PC-9 (cell line): ENCODE data around the gene NUP188. TPM values are rescaled to one million over a fixed set of nuclear protein-coding genes. Genes with fewer than 3 reads are reported as not detected.
"Not testable (repeated sequence)": the region's sequence is repeated elsewhere in the genome, so short reads cannot be mapped to it uniquely, and the experiment has no call there.

Experiments used
- BruUV-seq: library from RNA; stranded (reverse); fragments of 400-500 nt; replicated peaks from 2 replicates; lab custom pipeline; 2021; lab: Mats Ljungman, UMichigan
- CTCF ChIA-PET: fragments of 300-600 bp; sonication (Branson Sonifier 250); formaldehyde crosslinking; loops from one replicate; lab custom pipeline; 2022; ENCODE audit warnings: antibody characterized with exemption; lab: Charles Lee
- POLR2A ChIA-PET: fragments of 300-600 bp; sonication (Branson Sonifier 250); formaldehyde crosslinking; loops from one replicate; lab custom pipeline; 2022; ENCODE audit warnings: antibody characterized with exemption; ENCODE audit not compliant: unreplicated experiment; lab: Charles Lee
- DNase-seq, 2 experiments: peaks; one replicate each; pipeline versions ENCODE4 v3.0.0 to v3.0.0-alpha.2; 2015 to 2022; ENCODE audit warnings: mixed read lengths in 1 of 2
- H2AFZ ChIP-seq: fragments of 200-600 bp; sonication (generic); 2 replicates; pipeline ENCODE4 v1.8.1; 2017; ENCODE audit warnings: antibody characterized with exemption
- H3F3A ChIP-seq: fragments of 200-600 bp; sonication (generic); 2 replicates; pipeline ENCODE4 v1.8.1; 2017; ENCODE audit warnings: antibody characterized with exemption, mild to moderate bottlenecking, low read depth; ENCODE audit not compliant: insufficient read depth
- H3K27ac ChIP-seq: fragments of 200-600 bp; sonication (generic); 2 replicates; pipeline ENCODE4 v1.6.1; 2016; ENCODE audit warnings: mixed run types
- H3K27me3 ChIP-seq: fragments of 200-600 bp; sonication (generic); 2 replicates; pipeline ENCODE4 v1.6.1; 2016; ENCODE audit warnings: low read depth, mixed run types; ENCODE audit not compliant: insufficient read depth
- H3K36me3 ChIP-seq: fragments of 200-600 bp; sonication (generic); 2 replicates; pipeline ENCODE4 v1.6.1; 2016; ENCODE audit warnings: low read depth, mixed run types
- H3K4me1 ChIP-seq: fragments of 200-600 bp; sonication (generic); replicated peaks from 2 replicates; pipeline ENCODE4 v1.6.1; 2016; ENCODE audit warnings: mixed run types; ENCODE audit not compliant: insufficient read depth
- H3K4me2 ChIP-seq: fragments of 200-600 bp; sonication (generic); 2 replicates; pipeline ENCODE4 v1.6.1; 2017; ENCODE audit warnings: mixed run types
- H3K4me3 ChIP-seq: fragments of 200-600 bp; sonication (generic); 2 replicates; pipeline ENCODE4 v1.6.1; 2016; ENCODE audit warnings: mixed run types
- H3K79me2 ChIP-seq: fragments of 200-600 bp; sonication (generic); 2 replicates; pipeline ENCODE4 v1.6.1; 2017; ENCODE audit warnings: low read depth, mixed run types
- H3K9me2 ChIP-seq: fragments of 200-600 bp; sonication (generic); 2 replicates; pipeline ENCODE4 v1.8.1; 2017; ENCODE audit warnings: mild to moderate bottlenecking; ENCODE audit not compliant: insufficient read depth
- H3K9me3 ChIP-seq: fragments of 200-600 bp; sonication (generic); 2 replicates; pipeline ENCODE4 v1.8.1; 2016; ENCODE audit warnings: low read depth; ENCODE audit not compliant: insufficient read depth
- H4K20me1 ChIP-seq: fragments of 200-600 bp; sonication (generic); 2 replicates; pipeline ENCODE4 v1.8.1; 2017; ENCODE audit not compliant: insufficient read depth
- EZH2 ChIP-seq: fragments of 200-600 bp; sonication (generic); IDR thresholded peaks from 2 replicates; pipeline ENCODE4 v1.8.0; 2017; ENCODE audit warnings: antibody characterized with exemption, low read depth
- intact Hi-C: fragments of 100-400 bp; cut with micrococcal nuclease; formaldehyde crosslinking; loops from one replicate; pipeline ENCODE4 v1.10.0; 2022; ENCODE audit not compliant: unreplicated experiment
- total RNA-seq: library from RNA; stranded (reverse); gene quantifications from 2 replicates; pipeline ENCODE4 v1.2.3, GENCODE V29; 2021
- TF ChIP-seq, protein P1 (sequence below): fragments of 200-600 bp; sonication (generic); conservative IDR thresholded peaks from 2 replicates; pipeline ENCODE4 v1.6.1; 2017; ENCODE audit warnings: mixed run types, antibody characterized with exemption, mild to moderate bottlenecking, moderate library complexity

The NUP188 gene
- total RNA-seq, 1 experiment from 2014 or later: 90.0 TPM

DNA sequence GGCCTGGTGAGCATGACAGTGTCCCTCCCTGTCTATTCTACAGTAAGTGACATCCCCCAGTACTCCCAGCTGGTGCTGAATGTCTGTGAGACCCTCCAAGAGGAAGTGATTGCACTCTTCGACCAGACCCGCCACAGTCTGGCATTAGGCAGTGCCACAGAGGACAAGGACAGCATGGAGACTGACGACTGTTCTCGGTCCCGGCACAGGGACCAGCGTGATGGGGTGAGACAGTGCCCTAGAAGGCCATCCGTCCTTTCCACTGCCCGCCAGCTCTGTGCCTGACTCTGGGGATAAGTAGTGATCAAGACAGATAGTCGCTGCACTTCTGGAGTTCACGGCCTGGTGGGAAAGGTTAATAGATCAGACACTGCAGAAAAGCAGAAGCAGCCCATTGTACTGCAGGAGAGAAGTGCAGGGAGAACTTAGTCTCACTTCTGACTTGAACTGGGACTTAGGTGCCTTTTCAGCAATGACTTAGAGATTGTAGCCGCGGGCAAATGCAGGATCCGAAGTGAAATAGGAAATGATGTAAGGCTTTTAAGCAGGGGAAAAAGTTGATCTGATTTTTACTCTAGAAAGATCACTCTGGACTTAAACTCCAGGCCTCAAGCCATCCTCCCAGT lies 52.2 kb downstream of the NUP188 start:
- Histone ChIP-seq H3K9me3 (no peaks in the 10 kb centered on the region), H3K79me2 (no peaks in the 10 kb centered on the region), H3K36me3 (peaks cover 9% of the 10 kb centered on the region; the same call in 1 of the 2 replicates), H4K20me1 (no peaks in the 10 kb centered on the region), H3K4me1 (no peaks in the 10 kb centered on the region), H3K9me2 (no peaks in the 10 kb centered on the region), H3K27me3 (no peaks in the 10 kb centered on the region), H3K27ac (no peak overlapping the region), H3K4me3 (no peak overlapping the region), H2AFZ (no peak overlapping the region), H3K4me2 (no peak overlapping the region), H3F3A (peaks cover 38% of the 10 kb centered on the region)
- no peak for DNase-seq
- no peak for TF ChIP-seq EZH2
- TF ChIP-seq, protein P1, sequence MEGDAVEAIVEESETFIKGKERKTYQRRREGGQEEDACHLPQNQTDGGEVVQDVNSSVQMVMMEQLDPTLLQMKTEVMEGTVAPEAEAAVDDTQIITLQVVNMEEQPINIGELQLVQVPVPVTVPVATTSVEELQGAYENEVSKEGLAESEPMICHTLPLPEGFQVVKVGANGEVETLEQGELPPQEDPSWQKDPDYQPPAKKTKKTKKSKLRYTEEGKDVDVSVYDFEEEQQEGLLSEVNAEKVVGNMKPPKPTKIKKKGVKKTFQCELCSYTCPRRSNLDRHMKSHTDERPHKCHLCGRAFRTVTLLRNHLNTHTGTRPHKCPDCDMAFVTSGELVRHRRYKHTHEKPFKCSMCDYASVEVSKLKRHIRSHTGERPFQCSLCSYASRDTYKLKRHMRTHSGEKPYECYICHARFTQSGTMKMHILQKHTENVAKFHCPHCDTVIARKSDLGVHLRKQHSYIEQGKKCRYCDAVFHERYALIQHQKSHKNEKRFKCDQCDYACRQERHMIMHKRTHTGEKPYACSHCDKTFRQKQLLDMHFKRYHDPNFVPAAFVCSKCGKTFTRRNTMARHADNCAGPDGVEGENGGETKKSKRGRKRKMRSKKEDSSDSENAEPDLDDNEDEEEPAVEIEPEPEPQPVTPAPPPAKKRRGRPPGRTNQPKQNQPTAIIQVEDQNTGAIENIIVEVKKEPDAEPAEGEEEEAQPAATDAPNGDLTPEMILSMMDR: no peak
- intact Hi-C loops: no loop called here
- ChIA-PET POLR2A (no interaction called here), CTCF (interaction anchor here (0.9 kb wide), 1 partner anchor 29 kb away, joined by 4 read pairs; the partner anchor contains the start of gene SH3GLB2)
- BruUV-seq: no TSS peak

DNA sequence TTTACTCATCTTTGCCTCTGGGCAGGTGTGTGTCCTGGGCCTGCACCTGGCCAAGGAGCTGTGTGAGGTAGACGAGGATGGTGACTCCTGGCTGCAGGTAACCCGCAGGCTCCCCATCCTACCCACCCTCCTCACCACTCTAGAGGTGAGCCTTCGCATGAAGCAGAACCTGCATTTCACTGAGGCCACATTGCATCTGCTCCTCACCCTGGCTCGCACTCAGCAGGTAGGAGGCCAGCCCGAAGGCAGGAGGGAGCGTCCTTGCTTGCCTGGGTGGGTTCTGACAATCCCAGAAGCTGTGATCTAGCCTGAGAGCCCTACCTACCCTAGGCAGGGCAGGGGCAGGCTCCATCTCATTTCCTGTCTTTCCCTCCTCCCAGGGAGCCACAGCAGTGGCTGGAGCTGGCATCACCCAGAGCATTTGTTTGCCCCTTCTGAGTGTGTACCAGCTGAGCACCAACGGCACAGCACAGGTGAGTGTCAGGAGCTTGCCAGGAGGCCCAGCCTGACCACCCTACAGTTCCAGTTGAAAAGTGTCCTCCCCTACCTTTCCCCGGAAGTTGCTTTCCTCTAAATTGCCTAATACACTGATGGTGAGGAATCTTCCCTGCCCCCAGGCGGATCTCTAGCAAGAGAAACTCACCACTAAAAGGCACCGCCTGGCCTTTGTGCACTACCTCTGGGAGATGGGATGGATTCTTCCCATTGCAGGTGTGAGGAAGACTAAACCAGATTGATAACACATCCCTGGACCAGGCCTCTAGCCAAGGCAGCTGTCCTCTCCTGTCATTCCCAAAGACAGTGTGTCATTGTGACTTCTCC lies 54.2 kb downstream of the NUP188 start:
- POLR2A ChIA-PET: no interaction called here
- Histone ChIP-seq H3K9me3 (no peaks in the 10 kb centered on the region), H3K4me3 (no peak overlapping the region), H2AFZ (no peak overlapping the region), H3K27ac (no peak overlapping the region), H3K4me2 (no peak overlapping the region), H3F3A (peaks cover 48% of the 10 kb centered on the region), H3K9me2 (no peaks in the 10 kb centered on the region), H3K4me1 (no peaks in the 10 kb centered on the region), H3K36me3 (no peaks in the 10 kb centered on the region), H4K20me1 (no peaks in the 10 kb centered on the region; the same call in 1 of the 2 replicates), H3K79me2 (no peaks in the 10 kb centered on the region), H3K27me3 (no peaks in the 10 kb centered on the region)
- TF ChIP-seq EZH2: no peak
- TF ChIP-seq, protein P1: no peak
- CTCF ChIA-PET: no interaction called here
- intact Hi-C loops: no loop called here
- peak in 1 of 2 experiments; percentile 45 for DNase-seq
- no TSS peak for BruUV-seq

DNA sequence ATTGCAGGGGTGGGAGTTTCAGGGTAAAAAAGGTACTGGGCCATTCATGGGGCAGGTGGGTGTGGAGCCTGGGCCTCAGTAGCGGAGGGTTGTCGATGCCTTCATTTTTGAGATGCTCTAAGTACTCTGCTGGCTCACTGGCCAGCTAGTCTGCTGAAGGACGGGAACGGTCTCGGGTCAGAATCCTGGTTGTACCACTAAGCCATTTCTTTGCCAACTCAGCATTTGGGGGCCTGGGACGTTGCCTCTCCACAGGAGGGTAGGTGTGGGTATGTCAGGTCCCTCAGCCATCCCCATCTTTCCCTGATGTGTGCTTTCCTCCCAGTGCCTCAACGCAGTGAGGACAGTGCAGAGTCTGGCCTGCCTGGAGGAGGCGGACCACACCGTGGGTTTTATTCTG lies 55.5 kb downstream of the NUP188 start:
- Histone ChIP-seq H3K79me2 (no peaks in the 10 kb centered on the region), H3K9me3 (no peaks in the 10 kb centered on the region), H3K4me3 (no peak overlapping the region), H3K27me3 (no peaks in the 10 kb centered on the region), H4K20me1 (peaks cover 6% of the 10 kb centered on the region), H2AFZ (no peak overlapping the region), H3K4me1 (no peaks in the 10 kb centered on the region), H3F3A (peaks cover 59% of the 10 kb centered on the region), H3K4me2 (no peak overlapping the region), H3K9me2 (no peaks in the 10 kb centered on the region), H3K27ac (no peak overlapping the region), H3K36me3 (no peaks in the 10 kb centered on the region)
- no peak for DNase-seq
- ChIA-PET POLR2A (no interaction called here), CTCF (interaction anchor here (0.6 kb wide), 1 partner anchor 562 kb away, joined by 3 read pairs; no protein-coding TSS in a partner anchor)
- no TSS peak for BruUV-seq
- TF ChIP-seq, protein P1: no peak
- no peak for TF ChIP-seq EZH2
- intact Hi-C loops: no loop called here

DNA sequence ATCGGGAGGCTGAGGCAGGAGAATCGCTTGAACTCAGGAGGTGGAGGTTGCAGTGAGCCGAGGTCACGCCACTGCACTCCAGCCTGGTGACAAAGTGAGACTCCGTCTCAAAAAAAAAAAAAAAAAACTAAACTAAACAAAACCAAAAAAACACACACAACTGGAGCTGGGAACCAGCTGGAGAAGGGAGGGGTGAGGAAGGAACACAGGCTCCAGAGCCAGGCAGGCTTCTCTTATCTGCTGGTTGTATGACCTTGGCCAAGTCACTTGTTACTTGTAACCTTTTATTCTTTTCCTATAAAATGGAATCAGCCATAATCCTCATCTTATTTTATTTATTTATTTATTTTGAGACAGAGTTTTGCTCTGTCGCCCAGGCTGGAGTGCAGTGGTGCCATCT lies 56.7 kb downstream of the NUP188 start:
- intact Hi-C loops, BruUV-seq: not testable (repeated sequence)
- CTCF ChIA-PET: interaction anchor here (0.6 to 0.9 kb wide), 6 partner anchors 7 to 696 kb away, joined by 3 to 13 read pairs (median 7); partner anchors contain the start of gene SH3GLB2

More for the DNA sequence above, 56.7 kb downstream of the NUP188 start:
- H3K9me3 ChIP-seq, H3K27ac ChIP-seq, H3K27me3 ChIP-seq, H3K4me3 ChIP-seq, POLR2A ChIA-PET, H3K4me1 ChIP-seq, H3K4me2 ChIP-seq, H3K79me2 ChIP-seq, DNase-seq, H2AFZ ChIP-seq, H4K20me1 ChIP-seq, H3K36me3 ChIP-seq, H3K9me2 ChIP-seq: not testable (repeated sequence)
- peaks cover 64% of the 10 kb centered on the region for H3F3A ChIP-seq
